ENCODE data around the gene DLG4.

- TF ChIP-seq, protein P1, sequence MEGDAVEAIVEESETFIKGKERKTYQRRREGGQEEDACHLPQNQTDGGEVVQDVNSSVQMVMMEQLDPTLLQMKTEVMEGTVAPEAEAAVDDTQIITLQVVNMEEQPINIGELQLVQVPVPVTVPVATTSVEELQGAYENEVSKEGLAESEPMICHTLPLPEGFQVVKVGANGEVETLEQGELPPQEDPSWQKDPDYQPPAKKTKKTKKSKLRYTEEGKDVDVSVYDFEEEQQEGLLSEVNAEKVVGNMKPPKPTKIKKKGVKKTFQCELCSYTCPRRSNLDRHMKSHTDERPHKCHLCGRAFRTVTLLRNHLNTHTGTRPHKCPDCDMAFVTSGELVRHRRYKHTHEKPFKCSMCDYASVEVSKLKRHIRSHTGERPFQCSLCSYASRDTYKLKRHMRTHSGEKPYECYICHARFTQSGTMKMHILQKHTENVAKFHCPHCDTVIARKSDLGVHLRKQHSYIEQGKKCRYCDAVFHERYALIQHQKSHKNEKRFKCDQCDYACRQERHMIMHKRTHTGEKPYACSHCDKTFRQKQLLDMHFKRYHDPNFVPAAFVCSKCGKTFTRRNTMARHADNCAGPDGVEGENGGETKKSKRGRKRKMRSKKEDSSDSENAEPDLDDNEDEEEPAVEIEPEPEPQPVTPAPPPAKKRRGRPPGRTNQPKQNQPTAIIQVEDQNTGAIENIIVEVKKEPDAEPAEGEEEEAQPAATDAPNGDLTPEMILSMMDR (IDR thresholded peaks at IDR 0.05; ENCODE audit: poor library complexity), result no peak
- TF ChIP-seq EZH2phosphoT487 (IDR thresholded peaks at IDR 0.05; ENCODE audit: low read depth, severe bottlenecking, unreplicated experiment), result no peak
Measured at GRCh38 chr17:7226721-7227710, 7.4 kb upstream of the DLG4 start.

Data from hepatocyte (in vitro differentiated cells).